CD4-positive, alpha-beta T cell treated with Interleukin-1 beta for 1 hour (primary cell): ENCODE results near the gene CCNA1.

Source experiments
- DNase-seq, 2 donors: peaks; one replicate each; pipeline ENCODE4 v3.0.0-alpha.2; 2020 to 2022

CCNA1 gene

GRCh38 chr13:36454987-36455386 is 22.7 kb downstream of the CCNA1 start:
- no peak for DNase-seq

- no peak for DNase-seq
These were observed 24.3 kb downstream of the CCNA1 start for GRCh38 chr13:36456577-36456976.

GRCh38 chr13:36461506-36461905 is 29.2 kb downstream of the CCNA1 start:
- no peak for DNase-seq

GRCh38 chr13:36475468-36475867 is 43.2 kb downstream of the CCNA1 start:
- DNase-seq, result no peak

- DNase-seq, result no peak
These were observed 44.4 kb downstream of the CCNA1 start for GRCh38 chr13:36476661-36477060.

- DNase-seq, result no peak
These were observed 48.6 kb downstream of the CCNA1 start for GRCh38 chr13:36480726-36481427.

GRCh38 chr13:36490055-36490454 is 57.8 kb downstream of the CCNA1 start:
- DNase-seq, result no peak
